HG03108 (cell line): ENCODE measurements around the gene SUV39H1.
"Not testable (repeated sequence)": the region's sequence is repeated elsewhere in the genome, so short reads cannot be mapped to it uniquely, and the experiment has no call there.

Source experiments
- ATAC-seq: cut with Tn5 transposase; IDR thresholded peaks from one replicate; pipeline ENCODE4 v1.9.1; 2021; ENCODE audit warnings: moderate library complexity; ENCODE audit not compliant: unreplicated experiment

SUV39H1 gene

GRCh38 chrX:48696301-48696908 lies at the start of gene SUV39H1:
TSS of gene SUV39H1 (plus strand) at chrX:48696734. CDS start at chrX:48696785, 51 bp downstream.
- peak; percentile 93 for ATAC-seq

- ATAC-seq = no peak
Observed at GRCh38 chrX:48648336-48648751, 48.2 kb upstream of the SUV39H1 start.

- no peak for ATAC-seq
Observed at GRCh38 chrX:48649102-48649501, 47.4 kb upstream of the SUV39H1 start.

GRCh38 chrX:48652055-48652579 lies 44.4 kb upstream of the SUV39H1 start:
- not testable (repeated sequence) for ATAC-seq

- not testable (repeated sequence) for ATAC-seq
Observed at GRCh38 chrX:48654746-48655145, 41.8 kb upstream of the SUV39H1 start.

- not testable (repeated sequence) for ATAC-seq
Observed at GRCh38 chrX:48659686-48660085, 36.8 kb upstream of the SUV39H1 start.

- ATAC-seq = no peak
Observed at GRCh38 chrX:48663241-48663640, 33.3 kb upstream of the SUV39H1 start.

GRCh38 chrX:48664156-48664555 lies 32.4 kb upstream of the SUV39H1 start:
- no peak for ATAC-seq

GRCh38 chrX:48665991-48666390 lies 30.5 kb upstream of the SUV39H1 start:
- no peak for ATAC-seq

GRCh38 chrX:48666649-48667048 lies 29.9 kb upstream of the SUV39H1 start:
- no peak for ATAC-seq

- no peak for ATAC-seq
Observed at GRCh38 chrX:48667509-48667908, 29.0 kb upstream of the SUV39H1 start.

- not testable (repeated sequence) for ATAC-seq
Observed at GRCh38 chrX:48668187-48668586, 28.3 kb upstream of the SUV39H1 start.

GRCh38 chrX:48676106-48676892 lies 20.2 kb upstream of the SUV39H1 start:
- peak; percentile 82 for ATAC-seq

GRCh38 chrX:48676893-48677270 lies 19.7 kb upstream of the SUV39H1 start:
- no peak for ATAC-seq

- ATAC-seq = no peak
Observed at GRCh38 chrX:48677516-48677915, 19.0 kb upstream of the SUV39H1 start.

- ATAC-seq = not testable (repeated sequence)
Observed at GRCh38 chrX:48680467-48680866, 16.1 kb upstream of the SUV39H1 start.

GRCh38 chrX:48680925-48681324 lies 15.6 kb upstream of the SUV39H1 start:
- ATAC-seq = not testable (repeated sequence)

- no peak for ATAC-seq
Observed at GRCh38 chrX:48681539-48682183, 14.9 kb upstream of the SUV39H1 start.

- ATAC-seq = not testable (repeated sequence)
Observed at GRCh38 chrX:48682795-48683194, 13.7 kb upstream of the SUV39H1 start.

- ATAC-seq = peak; percentile 72
Observed at GRCh38 chrX:48683411-48683982, 13.0 kb upstream of the SUV39H1 start, which contains the start of gene WAS. TSS of gene WAS (plus strand) at chrX:48683799. CDS start at chrX:48683854, 55 bp downstream.

GRCh38 chrX:48684134-48684533 lies 12.4 kb upstream of the SUV39H1 start:
- no peak for ATAC-seq
